ENCODE data around the gene GPI.

GPI gene

DNA sequence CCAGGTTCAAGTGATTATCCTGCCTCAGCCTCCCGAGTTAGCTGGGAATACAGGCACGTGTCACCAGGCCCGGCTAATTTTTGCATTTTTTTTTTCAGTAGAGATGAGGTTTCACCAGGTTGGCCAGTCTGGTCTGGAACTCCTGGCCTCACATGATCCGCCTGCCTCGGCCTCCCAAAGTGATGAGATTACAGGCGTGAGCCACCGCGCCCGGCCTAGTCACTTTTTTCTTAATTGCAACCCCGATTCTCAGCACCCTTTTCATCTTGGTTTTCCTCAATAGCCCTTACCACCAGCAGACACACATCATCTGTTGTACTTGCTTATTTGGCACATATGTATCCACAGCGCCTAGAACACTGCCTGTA is 550 bp upstream of the GPI start:
- no peaks in the 10 kb centered on the region for H3K27me3 ChIP-seq (ENCODE audit: control insufficient read depth, low read length)
- peak overlapping the region; percentile 96 for H3K4me3 ChIP-seq (ENCODE audit: low read length)
- H3K9me3 ChIP-seq (ENCODE audit: control insufficient read depth, insufficient read depth, low read length), result no peaks in the 10 kb centered on the region
- H4K20me1 ChIP-seq (ENCODE audit: control insufficient read depth, insufficient read depth, low read depth, low read length), result peaks cover 16% of the 10 kb centered on the region; the same call in 1 of the 2 replicates
- peaks cover 41% of the 10 kb centered on the region for H3K4me1 ChIP-seq (ENCODE audit: control insufficient read depth, low read length)
- H3F3A ChIP-seq (ENCODE audit: control insufficient read depth, insufficient read depth), result peaks cover 3% of the 10 kb centered on the region
- H3K79me2 ChIP-seq (ENCODE audit: control insufficient read depth, low read length), result peaks cover 49% of the 10 kb centered on the region
- H3K27ac ChIP-seq (ENCODE audit: low read depth, low read length), result peak overlapping the region; percentile 26; the same call in 1 of the 2 replicates
- peaks cover 44% of the 10 kb centered on the region for H3K36me3 ChIP-seq (ENCODE audit: control insufficient read depth, low read length)
- H3K4me2 ChIP-seq (ENCODE audit: low read length), result peak overlapping the region; percentile 88
- TF ChIP-seq CTCF (IDR thresholded peaks at IDR 0.05; ENCODE audit: low read depth, low read length, poor library complexity, severe bottlenecking) (no peak), EZH2phosphoT487 (IDR thresholded peaks at IDR 0.05; ENCODE audit: borderline replicate concordance, low read length) (no peak)
- H3K9me2 ChIP-seq (replicated peaks; ENCODE audit: control insufficient read depth, low read length), result no peaks in the 10 kb centered on the region

GRCh38 chr19:34365463-34366401 is 736 bp downstream of the GPI start:
- Histone ChIP-seq H4K20me1 (ENCODE audit: control insufficient read depth, insufficient read depth, low read depth, low read length) (peaks cover 17% of the 10 kb centered on the region; the same call in 1 of the 2 replicates), H3K9me2 (replicated peaks; ENCODE audit: control insufficient read depth, low read length) (no peaks in the 10 kb centered on the region), H3K79me2 (ENCODE audit: control insufficient read depth, low read length) (peaks cover 62% of the 10 kb centered on the region), H3K9me3 (ENCODE audit: control insufficient read depth, insufficient read depth, low read length) (no peaks in the 10 kb centered on the region), H3K4me2 (ENCODE audit: low read length) (peak overlapping the region; percentile 88), H3F3A (ENCODE audit: control insufficient read depth, insufficient read depth) (peaks cover 3% of the 10 kb centered on the region), H3K27me3 (ENCODE audit: control insufficient read depth, low read length) (no peaks in the 10 kb centered on the region), H3K4me3 (ENCODE audit: low read length) (peak overlapping the region; percentile 96), H3K4me1 (ENCODE audit: control insufficient read depth, low read length) (peaks cover 34% of the 10 kb centered on the region), H3K27ac (ENCODE audit: low read depth, low read length) (peak overlapping the region; percentile 59), H3K36me3 (ENCODE audit: control insufficient read depth, low read length) (peaks cover 56% of the 10 kb centered on the region)
- TF ChIP-seq CTCF (IDR thresholded peaks at IDR 0.05; ENCODE audit: low read depth, low read length, poor library complexity, severe bottlenecking), result no peak
- TF ChIP-seq EZH2phosphoT487 (IDR thresholded peaks at IDR 0.05; ENCODE audit: borderline replicate concordance, low read length), result no peak

DNA sequence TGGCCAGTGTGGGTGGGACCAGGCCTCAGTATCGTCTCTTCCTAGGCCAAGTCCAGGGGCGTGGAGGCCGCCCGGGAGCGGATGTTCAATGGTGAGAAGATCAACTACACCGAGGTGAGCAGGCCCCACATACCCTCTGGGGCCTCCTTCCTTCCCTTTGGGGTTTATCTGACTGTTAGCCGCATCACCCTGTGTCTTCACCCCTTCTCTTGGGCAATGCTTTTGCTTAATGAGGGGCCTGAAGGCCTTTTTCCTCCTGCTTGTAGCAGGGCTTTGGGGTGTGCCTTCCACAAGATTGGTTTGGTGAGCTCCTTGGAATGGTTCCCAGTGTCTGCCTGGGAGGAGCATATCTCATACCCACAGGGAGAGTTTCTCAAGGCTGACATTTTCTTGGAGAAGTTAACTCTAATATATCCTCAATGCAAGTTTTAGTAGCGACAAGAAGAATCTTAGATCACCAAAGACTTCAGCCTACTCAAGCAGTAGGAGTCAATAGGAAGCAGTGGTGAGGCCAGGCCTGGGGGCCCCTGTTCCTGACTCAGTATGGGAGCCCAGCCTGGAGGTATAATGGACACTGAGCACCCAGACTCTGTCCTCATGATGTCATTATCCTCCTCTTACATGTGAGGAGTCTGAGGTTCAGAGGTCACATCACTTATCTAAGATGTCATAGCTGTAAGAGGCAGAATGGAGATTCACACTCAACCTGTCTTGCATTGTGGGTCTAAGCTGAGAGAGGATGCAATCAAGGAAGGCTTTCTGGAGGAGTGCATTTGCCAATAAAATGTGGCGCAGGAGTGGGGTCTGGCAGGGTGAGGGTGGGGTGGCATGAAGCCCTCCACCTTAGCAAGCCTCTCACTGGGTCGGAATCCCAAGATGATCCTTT is 2.0 kb downstream of the GPI start:
- Histone ChIP-seq H4K20me1 (ENCODE audit: control insufficient read depth, insufficient read depth, low read depth, low read length) (peaks cover 20% of the 10 kb centered on the region; the same call in 1 of the 2 replicates), H3K27me3 (ENCODE audit: control insufficient read depth, low read length) (no peaks in the 10 kb centered on the region), H3K4me2 (ENCODE audit: low read length) (peak overlapping the region; percentile 88), H3K79me2 (ENCODE audit: control insufficient read depth, low read length) (peaks cover 74% of the 10 kb centered on the region), H3K4me1 (ENCODE audit: control insufficient read depth, low read length) (peaks cover 34% of the 10 kb centered on the region), H3K36me3 (ENCODE audit: control insufficient read depth, low read length) (peaks cover 64% of the 10 kb centered on the region), H3K9me2 (replicated peaks; ENCODE audit: control insufficient read depth, low read length) (no peaks in the 10 kb centered on the region), H3K27ac (ENCODE audit: low read depth, low read length) (no peak overlapping the region), H3K9me3 (ENCODE audit: control insufficient read depth, insufficient read depth, low read length) (no peaks in the 10 kb centered on the region), H3F3A (ENCODE audit: control insufficient read depth, insufficient read depth) (peaks cover 3% of the 10 kb centered on the region), H3K4me3 (ENCODE audit: low read length) (peak overlapping the region; percentile 96)
- no peak for TF ChIP-seq CTCF (IDR thresholded peaks at IDR 0.05; ENCODE audit: low read depth, low read length, poor library complexity, severe bottlenecking)
- no peak for TF ChIP-seq EZH2phosphoT487 (IDR thresholded peaks at IDR 0.05; ENCODE audit: borderline replicate concordance, low read length)

Data from DOHH2 (cell line).